A673 (cell line): ENCODE data around the gene IFNA16.

Source experiments
- CTCF ChIP-seq: fragments of 300-800, 200-600 bp; sonication (generic); conservative IDR thresholded peaks from 2 replicates; pipeline ENCODE4 v1.5.1; 2017; ENCODE audit warnings: low read depth, mild to moderate bottlenecking, antibody characterized with exemption, low read length, moderate library complexity, mixed read lengths
- EZH2 ChIP-seq: fragments of 200-600 bp; sonication (generic); IDR thresholded peaks from 2 replicates; pipeline ENCODE4 v1.6.1; 2017; ENCODE audit warnings: borderline replicate concordance, low read depth, mild to moderate bottlenecking, mixed read lengths, antibody characterized with exemption, low read length; ENCODE audit not compliant: poor library complexity, severe bottlenecking

GRCh38 chr9:21255538-21256212, 38.6 kb upstream of the IFNA16 start:
- TF ChIP-seq CTCF, result no peak
- no peak for TF ChIP-seq EZH2
